HG03457 (cell line): ENCODE data around the gene PPP1R1B.

Experiments
- ATAC-seq: cut with Tn5 transposase; IDR thresholded peaks from one replicate; pipeline ENCODE4 v1.9.1; 2021; ENCODE audit warnings: moderate number of reproducible peaks; ENCODE audit not compliant: unreplicated experiment

PPP1R1B gene

DNA sequence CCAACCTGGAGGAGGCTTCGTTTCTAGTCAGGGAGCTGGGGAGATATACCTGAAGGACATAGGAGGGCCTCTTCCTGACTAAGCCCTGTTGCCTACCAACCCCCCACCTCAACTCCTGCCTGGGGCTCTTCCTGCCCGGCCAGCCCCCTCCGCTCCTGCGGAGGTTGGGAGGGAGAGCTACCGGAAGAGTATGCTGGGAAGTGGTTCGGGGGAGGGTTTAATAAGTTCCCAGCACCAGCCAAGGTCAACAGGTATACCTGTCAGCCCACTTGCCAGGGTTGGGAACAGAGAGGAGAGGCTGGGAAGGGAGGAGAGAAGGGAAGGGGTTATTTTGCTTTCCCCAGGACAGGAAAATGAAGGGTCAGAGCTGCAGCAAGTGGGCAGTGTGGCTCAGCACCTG lies 4.7 kb downstream of the PPP1R1B start:
- ATAC-seq = no peak

- no peak for ATAC-seq
Observed at GRCh38 chr17:39632153-39632941, 5.6 kb downstream of the PPP1R1B start.

DNA sequence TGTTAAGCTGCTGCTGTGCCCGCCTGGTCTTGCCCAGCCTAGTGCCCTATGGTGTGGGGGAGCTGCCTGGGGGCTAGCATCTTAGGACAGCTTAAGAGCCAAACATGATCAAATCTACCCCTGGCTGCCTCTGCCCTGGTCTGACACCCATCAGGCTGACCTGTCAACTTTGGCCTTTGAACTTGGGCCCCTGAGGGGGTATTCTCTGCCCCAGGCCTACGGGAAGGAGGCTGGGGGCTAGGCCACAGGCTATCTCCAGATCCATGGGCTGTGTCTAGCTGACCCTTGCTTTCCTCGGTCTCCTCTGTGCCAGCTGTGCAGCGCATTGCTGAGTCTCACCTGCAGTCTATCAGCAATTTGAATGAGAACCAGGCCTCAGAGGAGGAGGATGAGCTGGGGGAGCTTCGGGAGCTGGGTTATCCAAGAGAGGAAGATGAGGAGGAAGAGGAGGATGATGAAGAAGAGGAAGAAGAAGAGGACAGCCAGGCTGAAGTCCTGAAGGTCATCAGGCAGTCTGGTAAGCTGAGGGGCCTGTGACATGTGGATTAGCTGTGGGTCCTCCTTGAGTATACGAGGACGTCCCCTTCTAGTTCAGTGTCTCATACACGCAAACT lies 6.9 kb downstream of the PPP1R1B start:
- no peak for ATAC-seq

- ATAC-seq = no peak
Observed at GRCh38 chr17:39634384-39634871, 7.7 kb downstream of the PPP1R1B start.

DNA sequence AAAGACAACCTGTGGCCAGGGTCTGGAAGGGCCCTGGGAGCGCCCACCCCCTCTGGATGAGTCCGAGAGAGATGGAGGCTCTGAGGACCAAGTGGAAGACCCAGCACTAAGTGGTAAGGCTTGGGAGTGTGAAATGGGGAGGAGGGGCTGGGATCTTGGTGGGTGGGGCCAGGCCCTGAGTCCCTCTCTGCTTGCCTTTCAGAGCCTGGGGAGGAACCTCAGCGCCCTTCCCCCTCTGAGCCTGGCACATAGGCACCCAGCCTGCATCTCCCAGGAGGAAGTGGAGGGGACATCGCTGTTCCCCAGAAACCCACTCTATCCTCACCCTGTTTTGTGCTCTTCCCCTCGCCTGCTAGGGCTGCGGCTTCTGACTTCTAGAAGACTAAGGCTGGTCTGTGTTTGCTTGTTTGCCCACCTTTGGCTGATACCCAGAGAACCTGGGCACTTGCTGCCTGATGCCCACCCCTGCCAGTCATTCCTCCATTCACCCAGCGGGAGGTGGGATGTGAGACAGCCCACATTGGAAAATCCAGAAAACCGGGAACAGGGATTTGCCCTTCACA lies 8.9 kb downstream of the PPP1R1B start:
- ATAC-seq = no peak

DNA sequence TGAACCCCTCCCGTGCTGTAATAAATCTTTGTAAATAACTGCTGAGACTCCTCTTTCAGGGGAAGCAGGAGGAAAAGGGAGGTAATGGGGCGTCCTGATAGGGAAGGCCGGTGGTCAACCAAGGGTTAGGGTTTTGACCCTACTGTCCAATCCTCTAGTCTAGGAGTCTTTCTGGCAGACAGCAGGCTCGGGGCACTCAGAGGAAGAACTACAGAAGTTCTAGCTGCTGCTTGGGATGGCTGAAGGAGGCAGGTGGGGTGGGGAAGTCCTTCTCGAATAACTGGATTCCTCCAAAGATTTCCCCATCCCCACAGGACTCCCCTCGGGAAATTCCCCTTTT lies 9.8 kb downstream of the PPP1R1B start:
- ATAC-seq = no peak

DNA sequence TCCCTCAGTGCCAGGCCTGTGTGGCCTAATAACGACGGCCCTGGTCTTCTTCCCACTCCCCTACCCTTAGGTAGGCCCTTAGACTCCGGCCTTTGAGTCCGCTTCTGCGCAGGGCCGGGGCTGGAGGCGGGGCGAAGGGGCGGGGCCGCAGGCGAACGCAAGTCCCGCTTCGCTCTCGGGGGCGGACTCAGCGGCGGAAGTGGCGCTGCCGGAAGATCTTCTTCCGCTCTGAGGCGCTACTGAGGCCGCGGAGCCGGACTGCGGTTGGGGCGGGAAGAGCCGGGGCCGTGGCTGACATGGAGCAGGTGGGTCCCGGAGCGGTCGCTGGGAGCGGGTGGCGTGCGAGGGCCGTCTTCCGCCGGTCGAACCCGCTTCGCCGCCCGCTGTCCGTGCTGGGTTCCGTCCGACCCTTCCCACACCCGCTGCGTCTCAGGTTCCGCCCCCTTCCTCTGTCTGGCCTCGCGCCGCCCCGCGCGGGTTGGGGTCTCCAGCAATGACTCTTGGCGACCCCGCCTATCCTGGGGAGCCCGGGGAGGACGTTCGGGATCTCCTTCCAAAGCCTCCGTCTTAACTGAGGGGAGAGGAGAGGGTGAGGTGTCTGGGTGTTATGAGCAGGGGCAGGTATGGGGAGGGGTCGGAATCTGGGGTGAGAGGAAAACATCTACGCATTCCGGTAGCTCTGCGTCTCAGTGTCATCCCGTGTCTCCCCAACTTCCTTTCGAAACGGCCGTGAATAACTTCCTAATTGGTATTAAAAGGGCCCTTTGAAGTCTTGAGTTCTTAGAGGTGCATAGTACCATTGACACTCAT lies 10.4 kb downstream of the PPP1R1B start, which contains the start of gene STARD3:
TSS of gene STARD3 (plus strand) at position 218 of the 810 bp plus-strand sequence. CDS start 16,388 bp downstream, outside the sequence.
- no peak for ATAC-seq

DNA sequence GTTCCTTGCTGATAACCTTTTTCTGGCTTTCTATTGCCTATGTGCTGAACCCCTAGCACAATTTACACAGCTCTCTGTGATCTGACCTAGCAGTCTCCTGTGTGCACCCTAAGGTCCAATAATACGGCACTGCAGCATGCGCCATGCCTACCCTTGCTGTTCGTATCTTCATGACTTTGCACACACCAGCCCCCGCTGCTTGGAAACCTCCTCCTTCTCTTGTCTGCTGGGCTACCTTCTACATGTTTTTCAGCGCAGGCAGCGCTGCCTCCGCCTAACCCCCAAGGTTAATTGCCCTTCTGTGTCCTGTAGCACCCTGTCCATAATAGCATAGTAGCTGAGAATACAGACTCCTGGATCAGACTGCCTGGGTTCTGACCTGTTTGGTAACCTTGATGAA lies 11.6 kb downstream of the PPP1R1B start:
- no peak for ATAC-seq

- ATAC-seq = no peak
Observed at GRCh38 chr17:39639043-39639442, 12.3 kb downstream of the PPP1R1B start.

- ATAC-seq = no peak
Observed at GRCh38 chr17:39639566-39640458, 13.1 kb downstream of the PPP1R1B start.

DNA sequence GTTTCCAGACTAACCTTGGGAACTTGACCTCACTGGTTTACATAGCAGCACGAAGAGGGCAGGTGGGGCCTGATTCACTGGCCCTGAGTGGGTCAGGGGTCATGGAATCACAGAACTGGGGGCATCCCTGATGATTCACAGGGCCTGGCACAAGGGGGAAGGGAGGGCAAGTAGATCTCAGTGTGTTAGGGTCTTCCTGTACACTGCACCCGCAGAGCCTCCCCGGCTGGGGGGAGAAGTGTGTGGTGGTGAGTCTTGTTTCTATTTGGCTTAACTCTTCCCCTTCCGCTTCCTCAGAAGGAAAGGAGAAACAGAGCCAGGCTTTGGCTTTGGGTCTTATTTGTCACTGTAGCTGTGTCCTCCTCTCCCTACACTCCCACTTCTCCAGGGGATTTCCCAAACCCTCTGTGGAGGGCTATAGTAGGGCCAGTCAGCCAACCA lies 13.9 kb downstream of the PPP1R1B start:
- no peak for ATAC-seq

GRCh38 chr17:39641097-39641496 lies 14.3 kb downstream of the PPP1R1B start:
- ATAC-seq = no peak

- ATAC-seq = no peak
Observed at GRCh38 chr17:39641883-39642282, 15.1 kb downstream of the PPP1R1B start.

DNA sequence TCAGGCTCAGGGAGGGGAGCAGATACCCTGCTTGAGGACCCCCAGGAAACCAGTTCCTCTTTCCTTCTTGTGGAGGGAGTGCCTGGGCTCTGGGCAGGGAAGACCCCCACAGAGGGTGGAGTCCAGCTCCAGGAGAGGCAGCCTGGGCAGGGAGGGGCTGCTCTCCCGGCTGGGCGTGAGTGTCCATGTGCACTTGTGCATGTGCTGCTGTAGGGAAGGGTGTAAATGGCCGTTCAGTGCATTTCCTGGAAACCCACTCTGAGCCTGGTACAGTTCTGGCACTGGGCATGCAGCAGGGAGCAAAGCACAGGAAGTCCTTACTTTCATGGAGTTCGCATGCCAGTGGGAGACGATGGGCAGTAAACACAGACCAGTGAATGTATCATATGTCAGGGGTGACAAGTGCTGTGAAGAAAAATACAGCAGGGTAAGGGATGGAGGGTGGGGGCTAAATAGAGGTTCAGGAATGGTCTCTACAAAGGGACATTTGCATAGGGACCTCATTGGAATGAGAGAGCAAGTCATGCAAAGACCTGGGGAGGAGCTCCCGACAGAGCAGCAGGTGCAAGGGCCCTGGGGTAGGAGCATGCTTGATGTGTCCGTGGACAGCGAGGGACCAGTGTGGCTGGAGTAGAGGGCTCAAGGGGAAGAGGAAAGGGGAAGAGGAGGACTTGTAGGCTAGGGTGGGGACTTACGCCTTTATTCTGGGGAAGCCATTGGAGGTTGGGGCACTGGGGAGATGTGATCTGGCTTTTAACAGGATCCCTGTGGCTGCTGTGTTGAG lies 15.7 kb downstream of the PPP1R1B start:
- no peak for ATAC-seq

GRCh38 chr17:39643271-39643670 lies 16.5 kb downstream of the PPP1R1B start:
- no peak for ATAC-seq

GRCh38 chr17:39647256-39647655 lies 20.5 kb downstream of the PPP1R1B start:
- no peak for ATAC-seq

DNA sequence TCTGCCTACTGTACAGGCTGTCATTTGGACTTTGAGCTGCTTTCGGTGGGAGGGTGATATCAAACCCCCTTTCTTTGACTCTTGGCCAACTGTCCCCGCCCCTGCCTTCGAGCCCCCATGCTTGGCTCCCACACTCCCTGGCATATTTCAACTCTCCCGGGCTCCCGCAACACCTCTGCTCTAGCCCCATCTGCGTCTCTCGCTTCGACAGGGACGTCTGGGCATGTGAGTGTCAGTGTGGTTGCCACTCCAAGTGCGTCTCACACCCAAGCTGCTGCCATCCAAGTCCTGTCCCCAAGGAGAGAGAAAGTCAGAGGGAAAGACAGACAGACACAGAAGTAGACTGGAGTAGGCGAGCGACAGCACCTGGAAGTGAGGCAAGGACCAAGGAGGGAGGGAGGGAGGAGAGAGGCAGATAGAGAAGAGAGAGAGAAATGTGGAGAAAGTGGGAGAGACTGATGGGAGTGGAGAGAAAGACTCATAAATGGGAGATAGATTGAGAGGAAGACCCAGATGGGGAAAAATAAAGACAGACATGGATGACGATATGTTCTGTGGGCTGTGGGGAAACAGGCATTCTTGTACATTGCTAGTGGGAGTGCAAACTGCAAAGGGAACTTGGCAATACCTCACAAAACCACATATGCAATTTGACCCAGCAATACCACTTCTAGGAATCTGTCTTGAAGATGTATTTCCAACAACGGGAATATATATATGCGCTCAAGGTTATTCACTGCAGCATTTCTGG lies 22.0 kb downstream of the PPP1R1B start:
- ATAC-seq = no peak

- no peak for ATAC-seq
Observed at GRCh38 chr17:39650121-39650579, 23.4 kb downstream of the PPP1R1B start.
